ENCODE measurements around the gene PLCH1.
A peak's percentile ranks its signal among the peaks of the same experiment; 100 is the strongest.

Gene PLCH1

GRCh38 chr3:155778462-155778861 is 33.6 kb upstream of the PLCH1 start:
- TF ChIP-seq CTCF (IDR thresholded peaks at IDR 0.05) = no peak

GRCh38 chr3:155772801-155773200 is 27.9 kb upstream of the PLCH1 start:
- no peak for TF ChIP-seq CTCF (IDR thresholded peaks at IDR 0.05)

GRCh38 chr3:155771126-155771525 is 26.3 kb upstream of the PLCH1 start:
- no peak for TF ChIP-seq CTCF (IDR thresholded peaks at IDR 0.05)

- TF ChIP-seq CTCF (IDR thresholded peaks at IDR 0.05) = no peak
These were observed 21.3 kb upstream of the PLCH1 start for GRCh38 chr3:155766206-155766605.

- TF ChIP-seq CTCF (IDR thresholded peaks at IDR 0.05) = no peak
These were observed 19.1 kb upstream of the PLCH1 start for GRCh38 chr3:155763870-155764463.

GRCh38 chr3:155760653-155761052 is 15.8 kb upstream of the PLCH1 start:
- TF ChIP-seq CTCF (IDR thresholded peaks at IDR 0.05) = no peak

- TF ChIP-seq CTCF (IDR thresholded peaks at IDR 0.05) = no peak
These were observed 12.7 kb upstream of the PLCH1 start for GRCh38 chr3:155757577-155757976.

- TF ChIP-seq CTCF (IDR thresholded peaks at IDR 0.05) = peak; percentile 76
These were observed 8.3 kb upstream of the PLCH1 start for GRCh38 chr3:155753038-155753639.

All from LNCAP (cell line).